Kidney epithelial cell (primary cell): ENCODE measurements around the gene MYO16. TPM values are rescaled to one million over a fixed set of nuclear protein-coding genes. Genes with fewer than 3 reads are reported as not detected.

Source experiments
- DNase-seq: peaks from one replicate; pipeline ENCODE4 v3.0.0-alpha.2; 2010; ENCODE audit warnings: low read depth
- H3K27me3 ChIP-seq: 2 replicates; pipeline ENCODE4 v1.6.0; 2011; ENCODE audit warnings: low read length; ENCODE audit not compliant: control insufficient read depth, insufficient read depth
- H3K36me3 ChIP-seq: 2 replicates; pipeline ENCODE4 v1.5.1; 2011; ENCODE audit warnings: low read length; ENCODE audit not compliant: control insufficient read depth, insufficient read depth
- H3K4me3 ChIP-seq: 2 replicates; pipeline ENCODE4 v1.5.1; 2011; ENCODE audit warnings: low read depth, mild to moderate bottlenecking, control low read depth, low read length
- total RNA-seq: library from RNA; depleted of rRNA; stranded (reverse); fragments of >200 nt; gene quantifications from 2 replicates; pipeline ENCODE4 v1.2.3, GENCODE V29; 2015
- TF ChIP-seq, protein P1 (sequence below): IDR thresholded peaks from 2 replicates; pipeline ENCODE4 v1.5.1; 2011; ENCODE audit warnings: mild to moderate bottlenecking, moderate library complexity, low read length, control low read depth, inconsistent platforms; ENCODE audit not compliant: insufficient read depth, poor library complexity, severe bottlenecking

Gene MYO16
- total RNA-seq, 1 donor from 2014 or later, result 0.38 TPM

GRCh38 chr13:109140054-109140453 is 510.6 kb downstream of the MYO16 start:
- Histone ChIP-seq H3K4me3 (peak overlapping the region; percentile 34), H3K36me3 (no peaks in the 10 kb centered on the region), H3K27me3 (peaks cover 4% of the 10 kb centered on the region)
- TF ChIP-seq, protein P1, sequence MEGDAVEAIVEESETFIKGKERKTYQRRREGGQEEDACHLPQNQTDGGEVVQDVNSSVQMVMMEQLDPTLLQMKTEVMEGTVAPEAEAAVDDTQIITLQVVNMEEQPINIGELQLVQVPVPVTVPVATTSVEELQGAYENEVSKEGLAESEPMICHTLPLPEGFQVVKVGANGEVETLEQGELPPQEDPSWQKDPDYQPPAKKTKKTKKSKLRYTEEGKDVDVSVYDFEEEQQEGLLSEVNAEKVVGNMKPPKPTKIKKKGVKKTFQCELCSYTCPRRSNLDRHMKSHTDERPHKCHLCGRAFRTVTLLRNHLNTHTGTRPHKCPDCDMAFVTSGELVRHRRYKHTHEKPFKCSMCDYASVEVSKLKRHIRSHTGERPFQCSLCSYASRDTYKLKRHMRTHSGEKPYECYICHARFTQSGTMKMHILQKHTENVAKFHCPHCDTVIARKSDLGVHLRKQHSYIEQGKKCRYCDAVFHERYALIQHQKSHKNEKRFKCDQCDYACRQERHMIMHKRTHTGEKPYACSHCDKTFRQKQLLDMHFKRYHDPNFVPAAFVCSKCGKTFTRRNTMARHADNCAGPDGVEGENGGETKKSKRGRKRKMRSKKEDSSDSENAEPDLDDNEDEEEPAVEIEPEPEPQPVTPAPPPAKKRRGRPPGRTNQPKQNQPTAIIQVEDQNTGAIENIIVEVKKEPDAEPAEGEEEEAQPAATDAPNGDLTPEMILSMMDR, result no peak
- no peak for DNase-seq

DNA sequence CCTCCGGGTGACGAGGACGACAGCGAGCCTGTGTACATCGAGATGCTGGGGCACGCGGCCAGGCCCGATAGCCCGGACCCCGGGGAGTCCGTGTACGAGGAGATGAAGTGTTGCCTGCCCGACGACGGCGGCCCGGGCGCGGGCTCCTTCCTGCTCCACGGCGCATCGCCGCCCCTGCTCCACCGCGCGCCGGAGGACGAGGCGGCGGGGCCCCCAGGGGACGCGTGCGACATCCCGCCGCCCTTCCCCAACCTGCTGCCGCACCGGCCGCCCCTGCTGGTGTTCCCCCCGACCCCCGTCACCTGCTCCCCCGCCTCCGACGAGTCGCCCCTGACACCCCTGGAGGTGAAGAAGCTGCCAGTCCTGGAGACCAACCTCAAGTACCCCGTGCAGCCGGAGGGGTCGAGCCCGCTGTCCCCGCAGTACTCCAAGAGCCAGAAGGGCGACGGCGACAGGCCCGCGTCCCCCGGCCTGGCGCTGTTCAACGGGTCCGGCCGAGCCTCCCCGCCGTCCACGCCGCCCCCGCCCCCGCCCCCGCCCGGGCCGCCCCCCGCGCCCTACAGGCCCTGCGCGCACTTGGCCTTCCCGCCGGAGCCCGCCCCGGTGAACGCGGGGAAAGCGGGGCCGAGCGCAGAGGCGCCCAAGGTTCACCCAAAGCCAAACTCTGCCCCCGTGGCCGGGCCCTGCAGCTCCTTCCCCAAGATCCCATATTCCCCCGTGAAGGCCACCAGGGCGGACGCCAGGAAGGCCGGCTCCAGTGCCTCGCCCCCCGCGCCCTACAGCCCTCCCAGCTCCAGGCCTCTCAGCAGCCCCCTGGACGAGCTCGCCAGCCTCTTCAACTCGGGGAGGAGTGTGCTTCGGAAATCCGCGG is 511.3 kb downstream of the MYO16 start:
- no peaks in the 10 kb centered on the region for H3K36me3 ChIP-seq
- TF ChIP-seq, protein P1, result no peak
- peak overlapping the region; percentile 34 for H3K4me3 ChIP-seq
- no peak for DNase-seq
- H3K27me3 ChIP-seq, result peaks cover 4% of the 10 kb centered on the region

- H3K4me3 ChIP-seq, result no peak overlapping the region
- H3K36me3 ChIP-seq, result no peaks in the 10 kb centered on the region
- DNase-seq, result no peak
- TF ChIP-seq, protein P1, result no peak
- peaks cover 4% of the 10 kb centered on the region for H3K27me3 ChIP-seq
Observed at GRCh38 chr13:109141706-109142105, 512.3 kb downstream of the MYO16 start.

DNA sequence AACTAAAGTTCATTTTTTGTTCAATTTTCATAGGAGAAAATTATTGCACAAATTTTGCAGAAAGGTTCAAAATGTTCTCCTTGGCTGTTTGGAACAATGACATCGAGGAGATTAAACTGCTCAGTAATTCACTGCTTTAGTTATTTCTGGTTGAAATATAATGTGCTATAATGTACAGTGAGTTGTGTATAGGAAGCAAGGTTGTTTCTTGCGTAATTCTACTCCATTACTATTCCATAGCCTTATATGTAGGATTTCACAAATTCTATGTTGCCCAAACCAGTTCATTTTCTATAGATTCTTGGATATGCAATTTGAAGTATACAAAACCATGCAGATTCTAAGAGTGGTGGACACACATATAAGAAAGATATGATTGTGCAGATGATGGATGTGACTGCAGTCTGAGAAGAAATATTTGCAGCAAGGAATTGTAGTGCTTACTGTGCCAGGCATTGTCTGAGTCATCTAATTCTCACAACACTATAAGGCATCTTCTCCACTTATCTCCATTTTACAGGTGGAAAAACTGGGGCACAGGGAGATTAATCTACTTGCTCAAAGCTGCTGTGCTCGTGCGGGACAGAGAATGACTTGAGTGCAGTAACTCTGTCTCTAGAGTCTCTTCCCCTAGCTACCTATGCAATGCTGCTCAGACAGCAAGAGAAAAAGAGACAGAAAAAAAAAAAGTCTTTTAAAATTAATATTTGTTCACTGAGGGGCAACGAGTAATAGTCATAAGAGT is 515.5 kb downstream of the MYO16 start:
- Histone ChIP-seq H3K4me3 (no peak overlapping the region), H3K27me3 (peaks cover 4% of the 10 kb centered on the region), H3K36me3 (no peaks in the 10 kb centered on the region)
- no peak for DNase-seq
- TF ChIP-seq, protein P1, result no peak

GRCh38 chr13:109145631-109146030 is 516.2 kb downstream of the MYO16 start:
- H3K36me3 ChIP-seq, result no peaks in the 10 kb centered on the region
- TF ChIP-seq, protein P1, result peak; percentile 89
- peaks cover 2% of the 10 kb centered on the region for H3K27me3 ChIP-seq
- H3K4me3 ChIP-seq, result no peak overlapping the region
- DNase-seq, result no peak
